ENCODE data around the gene SPATA25.

GRCh38 chr20:45863543-45864470 lies 23.6 kb downstream of the SPATA25 start:
- no peak for TF ChIP-seq TAF1 (IDR thresholded peaks at IDR 0.05; ENCODE audit: low read depth)
- TF ChIP-seq, protein P1, sequence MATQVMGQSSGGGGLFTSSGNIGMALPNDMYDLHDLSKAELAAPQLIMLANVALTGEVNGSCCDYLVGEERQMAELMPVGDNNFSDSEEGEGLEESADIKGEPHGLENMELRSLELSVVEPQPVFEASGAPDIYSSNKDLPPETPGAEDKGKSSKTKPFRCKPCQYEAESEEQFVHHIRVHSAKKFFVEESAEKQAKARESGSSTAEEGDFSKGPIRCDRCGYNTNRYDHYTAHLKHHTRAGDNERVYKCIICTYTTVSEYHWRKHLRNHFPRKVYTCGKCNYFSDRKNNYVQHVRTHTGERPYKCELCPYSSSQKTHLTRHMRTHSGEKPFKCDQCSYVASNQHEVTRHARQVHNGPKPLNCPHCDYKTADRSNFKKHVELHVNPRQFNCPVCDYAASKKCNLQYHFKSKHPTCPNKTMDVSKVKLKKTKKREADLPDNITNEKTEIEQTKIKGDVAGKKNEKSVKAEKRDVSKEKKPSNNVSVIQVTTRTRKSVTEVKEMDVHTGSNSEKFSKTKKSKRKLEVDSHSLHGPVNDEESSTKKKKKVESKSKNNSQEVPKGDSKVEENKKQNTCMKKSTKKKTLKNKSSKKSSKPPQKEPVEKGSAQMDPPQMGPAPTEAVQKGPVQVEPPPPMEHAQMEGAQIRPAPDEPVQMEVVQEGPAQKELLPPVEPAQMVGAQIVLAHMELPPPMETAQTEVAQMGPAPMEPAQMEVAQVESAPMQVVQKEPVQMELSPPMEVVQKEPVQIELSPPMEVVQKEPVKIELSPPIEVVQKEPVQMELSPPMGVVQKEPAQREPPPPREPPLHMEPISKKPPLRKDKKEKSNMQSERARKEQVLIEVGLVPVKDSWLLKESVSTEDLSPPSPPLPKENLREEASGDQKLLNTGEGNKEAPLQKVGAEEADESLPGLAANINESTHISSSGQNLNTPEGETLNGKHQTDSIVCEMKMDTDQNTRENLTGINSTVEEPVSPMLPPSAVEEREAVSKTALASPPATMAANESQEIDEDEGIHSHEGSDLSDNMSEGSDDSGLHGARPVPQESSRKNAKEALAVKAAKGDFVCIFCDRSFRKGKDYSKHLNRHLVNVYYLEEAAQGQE (IDR thresholded peaks at IDR 0.05; ENCODE audit: low read depth) = no peak
- TF ChIP-seq YY1 (IDR thresholded peaks at IDR 0.05; ENCODE audit: low read depth) = no peak
- TF ChIP-seq EP300 (IDR thresholded peaks at IDR 0.05; ENCODE audit: borderline replicate concordance) = no peak
- TF ChIP-seq RAD21 (IDR thresholded peaks at IDR 0.05; ENCODE audit: low read depth) = no peak
- TF ChIP-seq, protein P2, sequence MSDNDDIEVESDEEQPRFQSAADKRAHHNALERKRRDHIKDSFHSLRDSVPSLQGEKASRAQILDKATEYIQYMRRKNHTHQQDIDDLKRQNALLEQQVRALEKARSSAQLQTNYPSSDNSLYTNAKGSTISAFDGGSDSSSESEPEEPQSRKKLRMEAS (IDR thresholded peaks at IDR 0.05) = no peak
- no peak for TF ChIP-seq ZBTB7A (IDR thresholded peaks at IDR 0.05; ENCODE audit: low read depth)
- TF ChIP-seq EGR1 (IDR thresholded peaks at IDR 0.05) = no peak
- no peak for TF ChIP-seq CEBPB (IDR thresholded peaks at IDR 0.05)
- no peak for TF ChIP-seq FOXM1 (IDR thresholded peaks at IDR 0.05; ENCODE audit: borderline replicate concordance, low read depth)
- TF ChIP-seq CREB1 (IDR thresholded peaks at IDR 0.05; ENCODE audit: low read depth) = no peak
- no peak for TF ChIP-seq USF1 (IDR thresholded peaks at IDR 0.05)
- no peak for TF ChIP-seq TEAD4 (IDR thresholded peaks at IDR 0.05)

Measured in Ishikawa (cell line).